ENCODE measurements around the gene LRRFIP1.

- peak; percentile 66 for TF ChIP-seq POLR2A (IDR thresholded peaks at IDR 0.05)
- TF ChIP-seq CTCF (IDR thresholded peaks at IDR 0.05), result no peak
These were observed 25.8 kb upstream of the LRRFIP1 start for GRCh38 chr2:237601453-237602116.
